Naive thymus-derived CD8-positive, alpha-beta T cell (primary cell): ENCODE data around the gene ZNF397. TPM values are rescaled to one million over a fixed set of nuclear protein-coding genes. Genes with fewer than 3 reads are reported as not detected.

ENCODE experiments used
- ATAC-seq, 2 donors: fragments of 150-1000 bp; cut with Tn5 transposase in 1 of 2; sonication (Bioruptor Pico), chemical (Tn5 transposase) in 1 of 2; 1 replicate in 1 of 2; 2 replicates in 1 of 2; pipeline ENCODE4 v1.10.0; 2021; ENCODE audit warnings: mild to moderate bottlenecking in 2 of 2, moderate library complexity in 2 of 2
- POLR2A ChIA-PET: fragments of 350-600 bp; sonication (Branson Sonifier 250); formaldehyde crosslinking; loops from one replicate; lab custom pipeline; 2021; ENCODE audit warnings: antibody characterized with exemption; lab: Charles Lee
- DNase-seq, 10 donors: peaks; one replicate each; pipeline versions ENCODE4 v3.0.0 to v3.0.0-alpha.2; 2020 to 2022
- H3K27ac Mint-ChIP-seq, 10 donors: one replicate each; pipeline ENCODE4 v1.8.0; 2020 to 2022; ENCODE audit warnings: mild to moderate bottlenecking in 10 of 10, mixed read lengths in 10 of 10, moderate library complexity in 4 of 10, inconsistent platforms in 1 of 10
- H3K27me3 Mint-ChIP-seq, 5 donors: one replicate each; pipeline ENCODE4 v1.8.0; 2021 to 2022; ENCODE audit warnings: mixed read lengths in 5 of 5
- H3K36me3 Mint-ChIP-seq, 3 donors: one replicate each; pipeline ENCODE4 v1.8.0; 2020 to 2022; ENCODE audit warnings: mixed read lengths in 3 of 3, mild to moderate bottlenecking in 2 of 3, inconsistent platforms in 1 of 3
- H3K4me1 Mint-ChIP-seq, 4 donors: one replicate each; pipeline ENCODE4 v1.8.0; 2021 to 2022; ENCODE audit warnings: mixed read lengths in 4 of 4
- H3K4me3 Mint-ChIP-seq, 10 donors: one replicate each; pipeline ENCODE4 v1.8.0; 2020 to 2022; ENCODE audit warnings: mild to moderate bottlenecking in 10 of 10, mixed read lengths in 10 of 10, moderate library complexity in 6 of 10, inconsistent platforms in 1 of 10
- H3K9me3 Mint-ChIP-seq, 9 donors: one replicate each; pipeline ENCODE4 v1.8.0; 2020 to 2022; ENCODE audit warnings: mixed read lengths in 9 of 9, mild to moderate bottlenecking in 3 of 9, inconsistent platforms in 1 of 9, moderate library complexity in 1 of 9
- polyA plus RNA-seq, 3 donors: library from polyadenylated mRNA; unstranded; fragments of 300-500 nt; fragmentation: Illumina TruSeq; gene quantifications; one replicate each; pipeline ENCODE4 v1.2.3, GENCODE V29; 2021
- total RNA-seq, 8 experiments: library from RNA in 2 of 8; stranded (reverse) in 2 of 8; gene quantifications; one replicate each; pipeline ENCODE4 v1.2.3 and lab custom pipeline; 2021 to 2026

The ZNF397 gene
- total and polyA plus RNA-seq, 5 experiments from 2014 or later, result 3.9 to 50.8 (median 8.2) TPM

DNA sequence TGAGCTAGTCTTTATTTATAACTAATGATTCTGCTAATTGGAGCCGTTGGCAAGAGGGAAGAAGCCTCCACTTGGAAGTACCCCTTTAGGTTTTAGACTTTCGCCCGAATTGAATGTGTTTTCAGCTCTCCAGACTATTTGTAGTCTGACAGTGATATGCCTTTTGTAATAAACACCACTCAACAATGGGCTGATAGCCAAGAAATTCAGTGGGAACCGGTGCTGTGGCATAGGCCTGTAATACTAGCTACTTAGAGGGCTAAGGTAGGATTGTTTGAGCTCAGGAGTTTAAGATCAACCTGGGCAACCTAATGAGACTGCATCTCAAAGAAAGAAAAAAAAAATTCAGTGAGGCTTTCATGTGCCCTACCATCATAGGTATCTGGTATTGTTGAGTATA, 62.8 kb downstream of the ZNF397 start:
- Mint-ChIP-seq H3K4me1 (peaks cover 0 to 8% (median 2%) of the 10 kb centered on the region in 4 donors), H3K27me3 (no peaks in the 10 kb centered on the region), H3K36me3 (peaks cover 81 to 97% (median 83%) of the 10 kb centered on the region in 3 donors), H3K4me3 (no peak overlapping the region), H3K27ac (no peak overlapping the region), H3K9me3 (peaks cover 19 to 98% (median 59%) of the 10 kb centered on the region in 9 donors)
- ATAC-seq, result no peak
- no peak for DNase-seq
- POLR2A ChIA-PET, result no interaction called here

- Mint-ChIP-seq H3K27ac (no peak overlapping the region), H3K36me3 (peaks cover 59 to 93% (median 68%) of the 10 kb centered on the region in 3 donors), H3K9me3 (peaks cover 28 to 100% (median 59%) of the 10 kb centered on the region in 9 donors), H3K4me3 (no peak overlapping the region), H3K4me1 (peaks cover 0 to 6% (median under 1%) of the 10 kb centered on the region in 4 donors), H3K27me3 (no peaks in the 10 kb centered on the region)
- ATAC-seq, result no peak
- POLR2A ChIA-PET, result no interaction called here
- no peak for DNase-seq
Measured at GRCh38 chr18:35306588-35307250, 65.9 kb downstream of the ZNF397 start.

Other genes with a start within 250 kb of the ZNF397 start
- gene MAPRE2, start 199.6 kb upstream of the ZNF397 start, total RNA-seq, result 10 to 100 TPM; 56.8 to 59.4 TPM
- gene MAPRE2, start 199.6 kb upstream of the ZNF397 start, polyA plus RNA-seq, result 10 to 100 TPM; 86.2 to 96.3 (median 89.7) TPM
- gene ZSCAN30, start 49.2 kb downstream of the ZNF397 start, total RNA-seq, result 10 to 100 TPM; 24.8 to 28.4 TPM
- gene ZSCAN30, start 49.2 kb downstream of the ZNF397 start, polyA plus RNA-seq, result 1 to 10 TPM; 4.3 to 7.5 (median 5.2) TPM
- 100 to 1,000 TPM; 103 to 109 TPM for gene ZNF24, start 103.4 kb downstream of the ZNF397 start, total RNA-seq
- gene ZNF24, start 103.4 kb downstream of the ZNF397 start, polyA plus RNA-seq, result 10 to 100 TPM; 78.0 to 92.9 (median 90.2) TPM
- gene ZNF396, start 136.3 kb downstream of the ZNF397 start, total RNA-seq, result 1 to 10 TPM; 5.3 to 7.3 TPM
- 1 to 10 TPM in 2 of 3 donors, under 1 TPM in 1; 0.21 to 1.9 (median 1.7) TPM for gene ZNF396, start 136.3 kb downstream of the ZNF397 start, polyA plus RNA-seq